ENCODE measurements around the gene ZNF608.

DNA sequence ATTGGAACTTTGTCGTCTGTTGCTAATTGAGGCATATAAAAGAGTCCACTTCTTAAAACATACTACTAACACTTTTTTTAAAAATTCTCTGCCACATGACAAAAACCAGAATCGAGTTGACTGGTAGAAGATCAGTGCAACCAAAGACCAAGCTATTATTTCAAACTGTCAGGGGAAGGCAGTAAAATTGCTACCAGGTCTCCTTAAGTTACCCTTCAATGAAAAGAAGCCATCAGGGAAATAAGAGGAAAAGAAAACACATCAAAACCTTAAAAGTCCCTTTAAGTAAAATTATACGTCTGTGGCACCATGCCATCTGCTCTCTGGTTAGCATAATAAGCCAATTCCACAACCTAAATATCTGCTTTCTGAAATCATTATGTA is 9.6 kb downstream of the ZNF608 start:
- TF ChIP-seq SUZ12 (IDR thresholded peaks at IDR 0.05; ENCODE audit: extremely low read depth, insufficient read depth, insufficient read length) (no peak), YY1 (IDR thresholded peaks at IDR 0.05; ENCODE audit: insufficient read depth, insufficient read length) (no peak), ZNF274 (IDR thresholded peaks at IDR 0.05; ENCODE audit: low read depth, low read length) (no peak)
